Uterus (tissue), 4 donors: Measurements from ENCODE around the gene MUC12. TPM values are rescaled to one million over a fixed set of nuclear protein-coding genes. Genes with fewer than 3 reads are reported as not detected.
"Not testable (repeated sequence)": the region's sequence is repeated elsewhere in the genome, so short reads cannot be mapped to it uniquely, and the experiment has no call there.

Experiments
- DNase-seq, 2 donors: peaks; one replicate each; pipeline ENCODE4 v3.0.0-alpha.2; 2019 to 2020
- H3K27ac ChIP-seq, 2 donors: fragments of 200-600 bp; sonication (generic); 1 replicate in 1 of 2; 2 replicates in 1 of 2; pipeline ENCODE4 v1.5.1; 2016 to 2018
- H3K27me3 ChIP-seq, 2 donors: fragments of 200-600 bp; sonication (generic); one replicate each; pipeline ENCODE4 v1.5.1; 2018 to 2019; ENCODE audit warnings: control low read depth in 1 of 2
- H3K36me3 ChIP-seq, 2 donors: fragments of 200-600 bp; sonication (generic); one replicate each; pipeline ENCODE4 v1.5.1; 2019; ENCODE audit warnings: control low read depth in 1 of 2
- H3K4me1 ChIP-seq, 2 donors: fragments of 200-600 bp; sonication (generic); one replicate each; pipeline ENCODE4 v1.5.1; 2018 to 2019; ENCODE audit warnings: control low read depth in 1 of 2
- H3K4me3 ChIP-seq, 2 donors: fragments of 200-600 bp; sonication (generic); 1 replicate in 1 of 2; 2 replicates in 1 of 2; pipeline ENCODE4 v1.5.1; 2018 to 2019; ENCODE audit warnings: mild to moderate bottlenecking in 1 of 2
- H3K9me3 ChIP-seq, 2 donors: fragments of 200-600 bp; sonication (generic); one replicate each; pipeline ENCODE4 v1.5.1; 2019; ENCODE audit warnings: control low read depth in 1 of 2
- POLR2A ChIP-seq, 2 donors: fragments of 450-650 bp; IDR thresholded peaks; one replicate each; pipeline ENCODE4 v1.6.1; 2016; ENCODE audit warnings: antibody characterized with exemption in 2 of 2, mild to moderate bottlenecking in 1 of 2, moderate library complexity in 1 of 2
- intact Hi-C: fragments of 100-400 bp; cut with DNase I; formaldehyde crosslinking; loops from one replicate; pipeline ENCODE4 v1.15.1; 2023; ENCODE audit warnings: low total_unique reads
- total RNA-seq, 4 donors: library from RNA; depleted of rRNA in 3 of 4; stranded (reverse); fragments of >200 nt in 3 of 4; gene quantifications; one replicate each; pipeline versions ENCODE4 v1.1.0 to v1.2.4, GENCODE V29; 2014 to 2023
- TF ChIP-seq, protein P1 (sequence below), 4 experiments: fragments of 200-600 bp in 2 of 4; fragments of 450-650 bp in 2 of 4; sonication (generic) in 2 of 4; IDR thresholded peaks; one replicate each; pipeline ENCODE4 v1.5.1; 2016 to 2019; ENCODE audit warnings: antibody characterized with exemption in 4 of 4, mild to moderate bottlenecking in 2 of 4, moderate library complexity in 1 of 4
- donor health status: DM: yes; HTN: yes; CAD: no.

MUC12 gene
- total RNA-seq, 4 donors from 2014 or later = 0.03 to 14.9 (median 0.29) TPM; not detected in 1

GRCh38 chr7:101002333-101002732 lies 33.0 kb downstream of the MUC12 start:
- H3K9me3 ChIP-seq, H3K27ac ChIP-seq, H3K36me3 ChIP-seq, H3K4me1 ChIP-seq, DNase-seq, H3K27me3 ChIP-seq, intact Hi-C loops, H3K4me3 ChIP-seq: not testable (repeated sequence)

- H3K27me3 ChIP-seq, H3K27ac ChIP-seq, H3K4me3 ChIP-seq, intact Hi-C loops, H3K36me3 ChIP-seq, H3K4me1 ChIP-seq, DNase-seq, H3K9me3 ChIP-seq: not testable (repeated sequence)
Measured at GRCh38 chr7:101007361-101007760, 38.0 kb downstream of the MUC12 start.

DNA sequence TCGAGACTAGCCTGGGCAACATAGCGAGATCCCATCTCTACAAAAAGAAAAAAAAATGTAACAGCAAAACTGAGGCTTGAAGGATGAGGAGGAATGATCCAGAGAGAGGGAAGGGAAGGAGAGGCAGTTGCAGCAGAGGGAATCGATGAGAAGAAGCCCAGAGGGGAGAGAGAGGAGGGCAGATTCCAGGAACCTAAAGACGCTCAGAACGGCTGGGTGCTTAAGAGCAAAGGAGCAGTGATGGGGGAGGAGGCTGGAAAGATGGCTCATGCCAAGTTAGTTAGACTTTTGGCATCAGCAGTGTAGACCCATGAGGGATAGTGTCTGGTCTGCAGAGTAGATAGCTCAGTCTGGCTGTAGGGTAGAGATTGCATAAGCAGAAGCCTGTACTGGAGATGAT lies 40.3 kb downstream of the MUC12 start:
- Histone ChIP-seq H3K27ac (no peak overlapping the region), H3K36me3 (no peaks in the 10 kb centered on the region), H3K27me3 (no peaks in the 10 kb centered on the region), H3K9me3 (no peaks in the 10 kb centered on the region), H3K4me1 (no peaks in the 10 kb centered on the region), H3K4me3 (no peak overlapping the region)
- intact Hi-C loops = no loop called here
- TF ChIP-seq POLR2A (IDR thresholded peaks at IDR 0.05) = no peak
- TF ChIP-seq, protein P1, sequence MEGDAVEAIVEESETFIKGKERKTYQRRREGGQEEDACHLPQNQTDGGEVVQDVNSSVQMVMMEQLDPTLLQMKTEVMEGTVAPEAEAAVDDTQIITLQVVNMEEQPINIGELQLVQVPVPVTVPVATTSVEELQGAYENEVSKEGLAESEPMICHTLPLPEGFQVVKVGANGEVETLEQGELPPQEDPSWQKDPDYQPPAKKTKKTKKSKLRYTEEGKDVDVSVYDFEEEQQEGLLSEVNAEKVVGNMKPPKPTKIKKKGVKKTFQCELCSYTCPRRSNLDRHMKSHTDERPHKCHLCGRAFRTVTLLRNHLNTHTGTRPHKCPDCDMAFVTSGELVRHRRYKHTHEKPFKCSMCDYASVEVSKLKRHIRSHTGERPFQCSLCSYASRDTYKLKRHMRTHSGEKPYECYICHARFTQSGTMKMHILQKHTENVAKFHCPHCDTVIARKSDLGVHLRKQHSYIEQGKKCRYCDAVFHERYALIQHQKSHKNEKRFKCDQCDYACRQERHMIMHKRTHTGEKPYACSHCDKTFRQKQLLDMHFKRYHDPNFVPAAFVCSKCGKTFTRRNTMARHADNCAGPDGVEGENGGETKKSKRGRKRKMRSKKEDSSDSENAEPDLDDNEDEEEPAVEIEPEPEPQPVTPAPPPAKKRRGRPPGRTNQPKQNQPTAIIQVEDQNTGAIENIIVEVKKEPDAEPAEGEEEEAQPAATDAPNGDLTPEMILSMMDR (IDR thresholded peaks at IDR 0.05) = no peak
- DNase-seq = no peak

- TF ChIP-seq POLR2A (IDR thresholded peaks at IDR 0.05) = no peak
- TF ChIP-seq, protein P1 (IDR thresholded peaks at IDR 0.05) = no peak
- no peak overlapping the region for H3K27ac ChIP-seq
Measured at GRCh38 chr7:101012931-101013330, 43.6 kb downstream of the MUC12 start.

DNA sequence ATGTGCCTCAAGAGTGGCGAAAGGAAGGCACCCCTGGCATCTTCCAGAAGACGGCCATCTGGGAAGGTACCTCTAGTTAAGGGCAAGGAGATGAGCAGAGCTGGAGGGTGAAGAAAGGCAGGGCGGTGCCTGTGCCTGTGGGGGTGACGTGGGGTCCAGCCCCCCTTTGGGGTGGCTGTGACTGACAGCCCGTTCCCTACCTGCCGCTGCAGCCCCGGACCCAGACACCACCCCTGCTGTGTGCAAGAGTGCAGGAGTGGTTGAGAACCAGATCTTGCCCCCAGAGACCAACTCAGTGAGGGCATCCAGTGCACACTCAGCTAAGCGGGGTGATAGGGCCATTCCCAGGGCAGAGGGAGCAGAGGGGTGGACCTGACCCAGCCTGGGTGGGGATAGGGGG lies 46.3 kb downstream of the MUC12 start:
- no peaks in the 10 kb centered on the region for H3K36me3 ChIP-seq
- H3K27ac ChIP-seq = no peak overlapping the region
- DNase-seq = no peak
- intact Hi-C loops = no loop called here
- H3K4me3 ChIP-seq = no peak overlapping the region
- H3K4me1 ChIP-seq = no peaks in the 10 kb centered on the region
- TF ChIP-seq, protein P1 (IDR thresholded peaks at IDR 0.05) = no peak
- no peak for TF ChIP-seq POLR2A (IDR thresholded peaks at IDR 0.05)
- no peaks in the 10 kb centered on the region for H3K9me3 ChIP-seq
- H3K27me3 ChIP-seq = no peaks in the 10 kb centered on the region

More at GRCh38 chr7:101012931-101013330, 43.6 kb downstream of the MUC12 start:
- no peaks in the 10 kb centered on the region for H3K27me3 ChIP-seq
- no peaks in the 10 kb centered on the region for H3K4me1 ChIP-seq
- H3K36me3 ChIP-seq = no peaks in the 10 kb centered on the region
- H3K9me3 ChIP-seq = no peaks in the 10 kb centered on the region
- H3K4me3 ChIP-seq = no peak overlapping the region
- intact Hi-C loops = no loop called here
- no peak for DNase-seq

DNA sequence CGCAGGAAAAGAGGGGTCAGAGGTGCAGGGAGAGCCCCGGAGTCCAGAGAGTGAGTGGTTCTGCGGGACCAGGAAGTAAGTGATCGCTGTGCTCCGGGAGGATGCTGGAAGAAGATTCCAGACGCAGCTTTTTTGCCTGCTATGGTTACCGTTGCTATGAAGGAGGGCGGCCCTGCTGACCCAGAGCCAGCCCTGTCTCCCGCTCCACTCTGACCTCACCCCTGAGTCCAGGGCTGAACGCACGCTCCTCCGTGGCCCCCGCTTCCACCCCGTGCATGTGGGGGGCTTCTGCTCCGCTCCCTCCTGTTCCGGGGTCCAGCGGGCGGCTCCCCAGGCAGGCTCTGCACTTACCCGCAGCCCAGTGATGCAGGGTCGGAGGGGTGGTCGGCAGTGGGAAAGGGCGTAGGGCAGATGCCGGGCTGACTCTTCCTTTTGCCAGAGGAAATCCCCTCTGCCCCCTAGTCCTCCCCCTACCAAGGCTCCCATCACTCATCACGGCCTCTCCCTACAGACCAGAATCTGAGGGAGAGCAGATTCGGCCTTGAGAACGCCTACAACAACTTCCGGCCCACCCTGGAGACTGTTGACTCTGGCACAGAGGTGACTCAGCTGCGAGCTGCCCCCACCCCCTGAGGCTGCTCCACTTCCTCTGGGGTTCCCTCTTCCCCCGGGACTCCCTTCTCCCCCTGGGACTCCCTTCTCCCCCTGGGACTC lies 47.9 kb downstream of the MUC12 start:
- H3K4me1 ChIP-seq = no peaks in the 10 kb centered on the region
- H3K4me3 ChIP-seq = peak overlapping the region; percentile 23 to 52
- intact Hi-C loops = no loop called here
- H3K36me3 ChIP-seq = no peaks in the 10 kb centered on the region
- peak in 1 of 2 donors; percentile 15 for TF ChIP-seq POLR2A (IDR thresholded peaks at IDR 0.05)
- TF ChIP-seq, protein P1 (IDR thresholded peaks at IDR 0.05) = no peak
- H3K9me3 ChIP-seq = no peaks in the 10 kb centered on the region
- H3K27me3 ChIP-seq = no peaks in the 10 kb centered on the region
- DNase-seq = peak; percentile 58 to 68
- peak overlapping the region; percentile 60 to 67 for H3K27ac ChIP-seq
